Measurements from ENCODE around the gene IGSF3. TPM values are rescaled to one million over a fixed set of nuclear protein-coding genes. Genes with fewer than 3 reads are reported as not detected.
"Not testable (repeated sequence)": the region's sequence is repeated elsewhere in the genome, so short reads cannot be mapped to it uniquely, and the experiment has no call there.

The IGSF3 gene
- total and polyA plus RNA-seq, 2 experiments from 2014 or later = 29.0 to 130 TPM

DNA sequence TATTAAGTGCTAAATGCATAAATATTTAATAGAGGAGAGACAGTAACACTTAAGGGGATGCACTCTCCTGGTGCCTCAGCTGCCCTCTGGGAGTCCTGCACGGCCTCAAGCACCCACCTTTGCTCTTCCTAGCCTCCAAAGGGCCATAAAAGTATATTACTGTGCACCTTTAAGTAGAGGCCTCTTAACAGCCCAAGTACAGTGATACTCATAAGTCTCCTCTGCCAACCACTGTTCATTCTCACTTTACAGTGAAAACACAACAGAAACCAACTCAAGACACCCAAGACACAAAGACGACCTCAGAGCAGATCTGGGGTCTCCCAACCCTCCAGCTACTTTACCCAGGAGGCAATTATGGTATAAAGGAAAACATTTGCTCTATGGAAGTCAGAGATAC lies 70.1 kb downstream of the IGSF3 start:
- H3K27ac ChIP-seq; H3K4me3 ChIP-seq; DNase-seq (ENCODE audit: low read depth in 1 of 2, low spot score in 1 of 2); H3K9me3 ChIP-seq (ENCODE audit: low read depth); H3K36me3 ChIP-seq; H3K27me3 ChIP-seq; H3K4me1 ChIP-seq (ENCODE audit: low read depth): not testable (repeated sequence)

GRCh38 chr1:116596742-116597307 lies 70.7 kb downstream of the IGSF3 start:
- H3K4me1 ChIP-seq (ENCODE audit: low read depth); H3K36me3 ChIP-seq; H3K4me3 ChIP-seq; DNase-seq (ENCODE audit: low read depth in 1 of 2, low spot score in 1 of 2); H3K9me3 ChIP-seq (ENCODE audit: low read depth); H3K27ac ChIP-seq; H3K27me3 ChIP-seq: not testable (repeated sequence)

- H3K4me3 ChIP-seq; H3K4me1 ChIP-seq (ENCODE audit: low read depth); H3K36me3 ChIP-seq; H3K27me3 ChIP-seq; H3K9me3 ChIP-seq (ENCODE audit: low read depth); H3K27ac ChIP-seq: not testable (repeated sequence)
- TF ChIP-seq CTCF (IDR thresholded peaks at IDR 0.05; ENCODE audit: low read depth, low read length) = peak; percentile 56
- DNase-seq (ENCODE audit: low read depth in 1 of 2, low spot score in 1 of 2) = peak in 1 of 2 donors; percentile 34
Measured at GRCh38 chr1:116595946-116596741, 71.4 kb downstream of the IGSF3 start.

DNA sequence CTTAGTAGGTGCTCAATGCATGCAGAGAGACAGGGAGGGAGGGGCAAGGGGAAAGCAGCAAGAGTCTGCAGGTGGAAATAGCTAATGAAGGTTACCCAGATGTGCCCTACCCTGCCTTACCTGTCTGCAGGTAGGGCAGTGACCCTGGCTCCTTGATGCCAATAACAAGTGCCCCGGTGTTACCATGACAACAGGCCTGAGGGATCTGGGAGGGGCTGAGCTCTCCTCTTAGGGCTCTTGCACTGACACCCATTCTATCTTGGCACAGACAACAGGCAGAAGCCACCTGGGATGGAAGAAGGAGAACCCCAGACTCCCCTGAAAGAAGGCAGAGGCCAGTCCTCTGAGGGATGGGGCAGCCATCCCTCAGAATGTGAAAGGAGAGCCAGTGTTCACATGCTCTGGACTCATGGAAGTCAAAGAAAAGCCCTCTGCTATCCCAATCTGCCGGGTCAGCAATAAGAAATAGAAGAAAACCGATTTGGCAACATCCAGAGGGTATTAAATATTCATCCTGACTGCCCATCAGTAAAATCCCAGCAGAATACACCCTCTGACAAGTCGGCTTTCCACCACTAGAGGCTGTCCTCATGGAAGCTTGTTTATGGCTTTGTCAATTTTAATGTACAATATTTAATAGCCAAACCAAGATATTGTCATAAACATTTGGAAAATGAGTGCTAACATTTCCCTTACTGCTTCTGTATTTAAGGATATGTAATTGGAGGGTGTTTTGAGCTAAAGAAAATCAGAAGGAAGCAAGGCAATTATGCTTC lies 72.3 kb downstream of the IGSF3 start:
- H3K27me3 ChIP-seq; H3K4me3 ChIP-seq; H3K36me3 ChIP-seq; H3K9me3 ChIP-seq (ENCODE audit: low read depth); H3K4me1 ChIP-seq (ENCODE audit: low read depth); DNase-seq (ENCODE audit: low read depth in 1 of 2, low spot score in 1 of 2); H3K27ac ChIP-seq: not testable (repeated sequence)
- peak; percentile 47 for TF ChIP-seq CTCF (IDR thresholded peaks at IDR 0.05; ENCODE audit: low read depth, low read length)

- H3K27me3 ChIP-seq; H3K36me3 ChIP-seq; DNase-seq (ENCODE audit: low read depth in 1 of 2, low spot score in 1 of 2); H3K4me3 ChIP-seq; H3K4me1 ChIP-seq (ENCODE audit: low read depth); H3K9me3 ChIP-seq (ENCODE audit: low read depth); H3K27ac ChIP-seq: not testable (repeated sequence)
Measured at GRCh38 chr1:116593977-116594376, 73.6 kb downstream of the IGSF3 start.

GRCh38 chr1:116593401-116593800 lies 74.1 kb downstream of the IGSF3 start:
- not testable (repeated sequence) for H3K27ac ChIP-seq; H3K36me3 ChIP-seq; H3K27me3 ChIP-seq; DNase-seq (ENCODE audit: low read depth in 1 of 2, low spot score in 1 of 2); H3K4me3 ChIP-seq; H3K4me1 ChIP-seq (ENCODE audit: low read depth); H3K9me3 ChIP-seq (ENCODE audit: low read depth)

DNA sequence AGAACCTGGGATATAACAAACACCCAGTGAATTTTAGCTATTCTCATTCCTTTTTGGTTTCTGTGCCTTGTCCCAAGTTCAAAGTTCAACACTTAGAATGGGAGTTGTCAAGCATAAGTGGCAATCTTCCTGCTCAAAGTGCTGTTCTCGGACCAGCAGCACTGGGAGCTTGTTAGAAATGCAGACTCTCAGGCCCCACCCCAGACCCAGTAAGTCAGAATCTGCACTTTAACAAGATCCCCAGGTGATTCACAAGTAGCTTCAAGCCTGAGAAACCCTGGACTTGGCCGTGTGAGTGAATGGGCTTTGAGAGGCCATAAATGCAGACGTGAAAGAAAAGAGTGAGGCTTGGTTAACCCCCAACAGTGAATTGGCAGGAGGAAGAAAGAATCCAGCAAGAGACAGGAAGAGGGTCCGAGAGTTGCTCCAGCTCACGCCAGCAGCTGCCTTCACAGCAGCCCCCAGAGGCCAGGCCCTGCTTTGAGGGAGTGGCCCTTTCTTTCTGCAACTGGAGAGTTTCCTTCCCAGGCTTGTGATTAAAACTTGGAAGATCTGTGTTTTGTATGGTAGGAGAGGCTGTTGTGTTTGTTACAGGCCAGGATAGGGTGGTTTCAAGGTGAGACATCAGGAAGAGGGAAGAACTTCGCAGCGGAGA lies 75.5 kb downstream of the IGSF3 start:
- H3K27ac ChIP-seq; H3K4me3 ChIP-seq; DNase-seq (ENCODE audit: low read depth in 1 of 2, low spot score in 1 of 2); H3K4me1 ChIP-seq (ENCODE audit: low read depth); H3K27me3 ChIP-seq; H3K36me3 ChIP-seq; H3K9me3 ChIP-seq (ENCODE audit: low read depth): not testable (repeated sequence)

GRCh38 chr1:116591006-116591950 lies 76.3 kb downstream of the IGSF3 start:
- DNase-seq (ENCODE audit: low read depth in 1 of 2, low spot score in 1 of 2); H3K27me3 ChIP-seq; H3K4me1 ChIP-seq (ENCODE audit: low read depth); H3K4me3 ChIP-seq; H3K27ac ChIP-seq; H3K9me3 ChIP-seq (ENCODE audit: low read depth); H3K36me3 ChIP-seq: not testable (repeated sequence)

- not testable (repeated sequence) for H3K27me3 ChIP-seq; DNase-seq (ENCODE audit: low read depth in 1 of 2, low spot score in 1 of 2); H3K4me1 ChIP-seq (ENCODE audit: low read depth); H3K36me3 ChIP-seq; H3K27ac ChIP-seq; H3K9me3 ChIP-seq (ENCODE audit: low read depth); H3K4me3 ChIP-seq
Measured at GRCh38 chr1:116590359-116591005, 77.1 kb downstream of the IGSF3 start.

DNA sequence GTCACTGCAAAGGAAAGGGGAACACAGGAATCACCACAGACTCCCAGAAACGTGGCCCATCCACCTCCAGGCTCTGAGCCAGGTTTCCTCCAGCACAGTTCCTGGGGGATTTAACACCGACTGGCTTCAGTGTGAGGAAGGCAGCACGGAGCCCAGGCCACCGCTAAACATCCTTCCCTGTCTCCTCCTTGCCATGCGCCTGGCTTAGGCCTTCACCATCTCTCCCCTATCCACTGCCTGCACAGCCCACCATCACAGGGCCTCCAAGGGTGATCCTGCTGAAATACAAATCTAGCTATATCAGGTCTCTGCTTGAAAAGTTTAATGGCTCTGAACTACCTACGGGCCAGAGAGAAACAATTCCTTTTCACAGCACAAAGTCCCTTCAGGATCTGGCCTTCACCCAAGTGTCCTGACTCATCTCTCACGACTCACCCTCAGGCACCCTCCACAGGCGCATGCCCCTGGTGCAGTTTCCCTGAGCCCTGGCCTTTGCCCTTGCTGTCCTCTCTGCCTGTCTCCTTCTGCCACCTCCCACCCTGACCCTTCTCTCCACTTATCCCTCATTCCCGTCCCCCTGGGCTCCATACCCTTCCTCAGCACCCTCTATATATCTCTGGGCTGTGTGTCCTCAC lies 78.3 kb downstream of the IGSF3 start:
- not testable (repeated sequence) for H3K4me3 ChIP-seq; H3K36me3 ChIP-seq; DNase-seq (ENCODE audit: low read depth in 1 of 2, low spot score in 1 of 2); H3K27me3 ChIP-seq; H3K4me1 ChIP-seq (ENCODE audit: low read depth); H3K27ac ChIP-seq; H3K9me3 ChIP-seq (ENCODE audit: low read depth)

All from cardiac muscle cell (in vitro differentiated cells and primary cell).